Natural killer cell (primary cell): ENCODE measurements around the gene GABRB1. TPM values are rescaled to one million over a fixed set of nuclear protein-coding genes. Genes with fewer than 3 reads are reported as not detected.

Experiments
- ATAC-seq, 3 donors: fragments of 150-1000 bp in 2 of 3; fragments of 200-7000 bp in 1 of 3; cut with Tn5 transposase; 1 replicate in 1 of 3; 2 replicates in 2 of 3; pipeline ENCODE4 v1.10.0; 2021; ENCODE audit warnings: mild to moderate bottlenecking in 2 of 3, moderate library complexity in 2 of 3
- DNase-seq, 2 donors: peaks; one replicate each; pipeline versions ENCODE4 v3.0.0 to v3.0.0-alpha.2; 2013 to 2021; ENCODE audit warnings: mixed read lengths in 1 of 2
- H3K27ac ChIP-seq: one replicate; pipeline ENCODE4 v1.5.1; 2013; ENCODE audit warnings: mild to moderate bottlenecking, low read length
- H3K27me3 ChIP-seq: one replicate; pipeline ENCODE4 v1.6.1; 2013; ENCODE audit warnings: low read length; ENCODE audit not compliant: control insufficient read depth, insufficient read depth
- H3K36me3 ChIP-seq: one replicate; pipeline ENCODE4 v1.6.1; 2013; ENCODE audit warnings: low read length; ENCODE audit not compliant: control insufficient read depth, insufficient read depth
- H3K4me1 ChIP-seq: one replicate; pipeline ENCODE4 v1.6.1; 2013; ENCODE audit warnings: low read length; ENCODE audit not compliant: control insufficient read depth, insufficient read depth
- H3K4me3 ChIP-seq: one replicate; pipeline ENCODE4 v1.5.1; 2013; ENCODE audit warnings: low read length
- H3K9me3 ChIP-seq: one replicate; pipeline ENCODE4 v1.6.1; 2013; ENCODE audit warnings: low read length; ENCODE audit not compliant: control insufficient read depth, insufficient read depth
- H3K27ac Mint-ChIP-seq, 2 donors: one replicate each; pipeline ENCODE4 v1.8.0; 2022; ENCODE audit warnings: mild to moderate bottlenecking in 2 of 2, mixed read lengths in 2 of 2, moderate library complexity in 1 of 2
- H3K27me3 Mint-ChIP-seq, 2 donors: one replicate each; pipeline ENCODE4 v1.8.0; 2022; ENCODE audit warnings: low read depth in 2 of 2, mixed read lengths in 2 of 2
- H3K36me3 Mint-ChIP-seq: one replicate; pipeline ENCODE4 v1.8.0; 2022; ENCODE audit warnings: mixed read lengths
- H3K4me1 Mint-ChIP-seq, 2 donors: one replicate each; pipeline ENCODE4 v1.8.0; 2022; ENCODE audit warnings: mixed read lengths in 2 of 2
- H3K4me3 Mint-ChIP-seq: one replicate; pipeline ENCODE4 v1.8.0; 2022; ENCODE audit warnings: mild to moderate bottlenecking, moderate library complexity, mixed read lengths
- H3K9me3 Mint-ChIP-seq, 2 donors: one replicate each; pipeline ENCODE4 v1.8.0; 2022; ENCODE audit warnings: mixed read lengths in 2 of 2
- CTCF ChIP-seq: fragments of 200-600 bp; IDR thresholded peaks from one replicate; pipeline ENCODE4 v1.8.0; 2022; ENCODE audit warnings: antibody characterized with exemption
- WGBS: methylation state at CpG from one replicate; pipeline ENCODE4 v1.1.7; 2013; ENCODE audit warnings: missing lambda C conversion rate; ENCODE audit not compliant: insufficient coverage; 5-methylcytosine and 5-hydroxymethylcytosine counted together
- intact Hi-C: fragments of 100-400 bp; cut with micrococcal nuclease; formaldehyde crosslinking; loops from one replicate; pipeline ENCODE4 v1.14.2; 2022
- total RNA-seq, 4 donors: library from RNA; stranded (reverse); fragments of 120-200 nt in 1 of 4; gene quantifications; one replicate each; pipeline versions ENCODE4 v1.2.3 to v1.2.4, GENCODE V29; 2013 to 2022

GABRB1 gene
- total RNA-seq, 3 donors from 2014 or later (not counting 1 experiment from before 2014, with no cell fraction given), result not detected

GRCh38 chr4:47038263-47038662 is 6.9 kb downstream of the GABRB1 start:
- Mint-ChIP-seq H3K36me3 (no peaks in the 10 kb centered on the region), H3K27me3 (peaks cover 8 to 75% of the 10 kb centered on the region in 2 donors), H3K9me3 (no peaks in the 10 kb centered on the region), H3K4me1 (no peaks in the 10 kb centered on the region), H3K27ac (no peak overlapping the region), H3K4me3 (no peak overlapping the region)
- Histone ChIP-seq H3K27me3 (peaks cover 8% of the 10 kb centered on the region), H3K4me3 (no peak overlapping the region), H3K9me3 (no peaks in the 10 kb centered on the region), H3K36me3 (no peaks in the 10 kb centered on the region), H3K27ac (no peak overlapping the region), H3K4me1 (no peaks in the 10 kb centered on the region)
- no peak for ATAC-seq
- intact Hi-C loops, result no loop called here
- no peak for DNase-seq
- TF ChIP-seq CTCF, result no peak
- WGBS, result no CpG with 5 or more reads among the region's 1 CpG

- DNase-seq, result no peak
Measured at GRCh38 chr4:47040828-47041227, 9.5 kb downstream of the GABRB1 start.

GRCh38 chr4:47043821-47044220 is 12.5 kb downstream of the GABRB1 start:
- no peak overlapping the region for H3K27ac ChIP-seq
- ATAC-seq (no peak), DNase-seq (no peak)
- no peak overlapping the region for H3K4me3 ChIP-seq
- H3K4me1 ChIP-seq, result no peaks in the 10 kb centered on the region
- H3K9me3 ChIP-seq, result no peaks in the 10 kb centered on the region
- no peaks in the 10 kb centered on the region for H3K36me3 Mint-ChIP-seq
- H3K4me1 Mint-ChIP-seq, result no peaks in the 10 kb centered on the region
- intact Hi-C loops, result no loop called here
- H3K27ac Mint-ChIP-seq, result no peak overlapping the region
- no peaks in the 10 kb centered on the region for H3K9me3 Mint-ChIP-seq
- TF ChIP-seq CTCF, result no peak
- WGBS, result 62% methylated on average over 3 of the region's 3 CpGs
- H3K27me3 Mint-ChIP-seq, result peaks cover 13 to 62% of the 10 kb centered on the region in 2 donors
- H3K27me3 ChIP-seq, result peaks cover 5% of the 10 kb centered on the region
- no peaks in the 10 kb centered on the region for H3K36me3 ChIP-seq
- H3K4me3 Mint-ChIP-seq, result no peak overlapping the region

More at GRCh38 chr4:47040828-47041227, 9.5 kb downstream of the GABRB1 start:
- H3K4me3 ChIP-seq, result no peak overlapping the region
- ATAC-seq, result no peak
- peaks cover 8 to 68% of the 10 kb centered on the region in 2 donors for H3K27me3 Mint-ChIP-seq
- no peak overlapping the region for H3K27ac Mint-ChIP-seq
- no peak for TF ChIP-seq CTCF
- no peak overlapping the region for H3K4me3 Mint-ChIP-seq
- no peaks in the 10 kb centered on the region for H3K4me1 Mint-ChIP-seq
- intact Hi-C loops, result no loop called here
- no peaks in the 10 kb centered on the region for H3K9me3 ChIP-seq
- WGBS, result 89% methylated on average over 2 of the region's 3 CpGs
- H3K4me1 ChIP-seq, result no peaks in the 10 kb centered on the region
- H3K9me3 Mint-ChIP-seq, result no peaks in the 10 kb centered on the region
- H3K27ac ChIP-seq, result no peak overlapping the region
- H3K36me3 Mint-ChIP-seq, result no peaks in the 10 kb centered on the region
- H3K27me3 ChIP-seq, result peaks cover 8% of the 10 kb centered on the region
- H3K36me3 ChIP-seq, result no peaks in the 10 kb centered on the region

GRCh38 chr4:47045261-47045660 is 13.9 kb downstream of the GABRB1 start:
- no peak for TF ChIP-seq CTCF
- no CpG with 5 or more reads among the region's 1 CpG for WGBS
- Histone ChIP-seq H3K9me3 (no peaks in the 10 kb centered on the region), H3K36me3 (no peaks in the 10 kb centered on the region), H3K27me3 (peaks cover 2% of the 10 kb centered on the region), H3K4me1 (no peaks in the 10 kb centered on the region), H3K27ac (no peak overlapping the region), H3K4me3 (no peak overlapping the region)
- H3K36me3 Mint-ChIP-seq, result no peaks in the 10 kb centered on the region
- intact Hi-C loops, result no loop called here
- H3K27me3 Mint-ChIP-seq, result peaks cover 13 to 48% of the 10 kb centered on the region in 2 donors
- no peak overlapping the region for H3K27ac Mint-ChIP-seq
- DNase-seq, result no peak
- no peaks in the 10 kb centered on the region for H3K9me3 Mint-ChIP-seq
- no peaks in the 10 kb centered on the region for H3K4me1 Mint-ChIP-seq
- no peak overlapping the region for H3K4me3 Mint-ChIP-seq
- ATAC-seq, result no peak
